Stimulated activated CD8-positive, alpha-beta memory T cell treated with anti-CD3 and anti-CD28 coated beads, Interleukin-12 subunit alpha, Interleukin-12 subunit beta, amount 100 ng/mL, for 24 hours (primary cell): ENCODE results near the gene ING1.
"Not testable (repeated sequence)": the region's sequence is repeated elsewhere in the genome, so short reads cannot be mapped to it uniquely, and the experiment has no call there.

Experiments used
- DNase-seq: peaks from one replicate; pipeline ENCODE4 v3.0.0-alpha.2; 2020; ENCODE audit errors: extremely low read depth

The ING1 gene, protein sequence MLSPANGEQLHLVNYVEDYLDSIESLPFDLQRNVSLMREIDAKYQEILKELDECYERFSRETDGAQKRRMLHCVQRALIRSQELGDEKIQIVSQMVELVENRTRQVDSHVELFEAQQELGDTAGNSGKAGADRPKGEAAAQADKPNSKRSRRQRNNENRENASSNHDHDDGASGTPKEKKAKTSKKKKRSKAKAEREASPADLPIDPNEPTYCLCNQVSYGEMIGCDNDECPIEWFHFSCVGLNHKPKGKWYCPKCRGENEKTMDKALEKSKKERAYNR

GRCh38 chr13:110713642-110713952 is at the start of gene ING1:
Gene ING1 (plus strand): TSS chr13:110713700. CDS start chr13:110714150, 450 bp downstream.
- DNase-seq = no peak

GRCh38 chr13:110664041-110664440 is 49.5 kb upstream of the ING1 start:
- DNase-seq = no peak

GRCh38 chr13:110664673-110665072 is 48.8 kb upstream of the ING1 start:
- DNase-seq = no peak

GRCh38 chr13:110665491-110666254 is 47.8 kb upstream of the ING1 start:
- no peak for DNase-seq

DNA sequence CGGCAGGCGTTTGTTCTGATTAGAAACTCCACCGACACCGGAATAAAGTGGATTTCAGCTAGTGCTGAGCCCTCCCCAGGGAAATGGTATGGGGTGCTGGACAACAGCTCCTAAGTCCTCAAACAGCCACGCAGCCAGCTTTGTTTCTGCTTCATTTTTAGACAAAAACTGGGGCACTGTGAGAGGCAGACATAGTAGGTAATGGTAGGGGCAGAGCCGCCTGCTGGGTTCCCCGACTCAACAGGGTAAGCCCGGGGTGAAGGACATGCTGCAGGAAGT is 47.3 kb upstream of the ING1 start:
- DNase-seq = no peak

- no peak for DNase-seq
Measured at GRCh38 chr13:110669036-110669435, 44.5 kb upstream of the ING1 start.

DNA sequence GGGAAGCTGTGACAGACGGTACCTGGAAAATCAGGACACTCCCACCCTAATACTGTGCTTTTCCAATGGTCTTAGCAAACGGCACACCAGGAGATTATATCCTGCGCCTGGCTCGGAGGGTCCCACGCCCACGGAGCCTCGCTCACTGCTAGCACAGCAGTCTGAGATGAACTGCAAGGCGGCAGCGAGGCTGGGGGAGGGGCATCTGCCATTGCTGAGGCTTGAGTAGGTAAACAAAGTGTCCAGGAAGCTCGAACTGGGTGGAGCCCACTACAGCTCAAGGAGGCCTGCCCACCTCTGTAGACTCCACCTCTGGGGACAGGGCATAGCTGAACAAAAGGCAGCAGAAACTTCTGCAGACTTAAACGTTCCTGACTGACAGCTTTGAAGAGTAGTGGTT is 43.7 kb upstream of the ING1 start:
- not testable (repeated sequence) for DNase-seq

DNA sequence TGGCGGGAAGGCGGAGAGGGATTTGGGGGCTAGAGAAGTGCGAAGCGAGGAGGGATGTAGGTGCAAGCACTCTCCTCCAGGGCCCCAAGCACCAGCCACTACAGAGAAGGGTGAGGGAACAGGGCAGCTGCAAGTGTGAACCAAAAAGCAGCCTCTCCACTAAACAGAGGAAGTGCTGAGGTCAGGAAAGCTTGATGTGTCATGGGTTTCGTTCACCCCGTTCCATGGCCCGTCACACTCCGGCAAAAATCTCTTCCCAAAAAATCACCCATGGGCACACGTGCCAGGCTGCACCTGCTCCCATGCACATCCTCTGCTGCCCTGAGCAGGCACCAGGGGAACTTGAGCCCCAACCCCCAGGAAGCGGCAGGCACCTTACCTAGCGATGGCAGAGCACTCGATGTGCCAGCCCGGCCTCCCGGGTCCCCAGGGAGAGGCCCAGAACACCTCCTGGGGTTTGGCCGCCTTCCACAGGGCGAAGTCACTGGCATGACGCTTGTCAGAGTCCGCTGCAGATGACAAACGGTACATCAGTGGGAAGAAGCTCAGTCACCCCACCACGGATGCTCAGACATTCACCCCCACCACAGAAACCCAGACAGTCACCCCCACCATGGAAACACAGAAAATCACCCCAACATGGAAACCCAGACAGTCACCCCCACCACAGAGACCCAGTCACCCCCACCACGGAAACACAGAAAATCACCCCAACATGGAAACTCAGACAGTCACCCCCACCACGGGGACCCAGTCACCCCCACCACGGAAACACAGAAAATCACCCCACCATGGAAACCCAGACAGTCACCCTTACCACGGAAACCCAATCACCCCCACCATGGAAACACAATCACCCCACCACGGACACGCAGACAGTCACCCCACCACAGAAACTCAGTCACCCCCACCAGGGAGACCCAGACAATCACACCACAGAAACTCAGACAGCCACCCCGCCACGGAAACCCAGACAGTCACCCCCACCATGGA is 36.6 kb upstream of the ING1 start:
- peak; percentile 9 for DNase-seq

GRCh38 chr13:110677731-110678545 is 35.6 kb upstream of the ING1 start:
- no peak for DNase-seq

DNA sequence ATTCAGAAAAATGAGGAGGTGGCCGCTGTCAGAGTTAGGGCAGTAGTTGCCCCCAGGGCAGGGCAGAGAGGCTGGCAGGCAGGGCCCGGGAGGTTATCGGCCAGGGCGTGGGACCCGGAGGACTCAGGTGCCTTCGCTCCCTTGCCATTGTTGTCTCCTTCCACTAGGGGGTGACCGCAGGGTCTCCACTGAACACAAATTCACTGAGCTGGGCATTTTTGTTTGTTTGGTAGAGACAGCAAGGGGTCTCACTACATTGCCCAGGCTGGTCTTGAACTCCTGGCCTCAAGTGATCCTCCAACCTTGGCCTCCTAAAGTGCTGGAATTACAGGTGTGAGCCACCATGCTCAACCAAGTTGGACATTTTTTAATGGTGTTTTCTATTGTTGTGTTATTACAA is 32.6 kb upstream of the ING1 start:
- DNase-seq = no peak

GRCh38 chr13:110681868-110682550 is 31.5 kb upstream of the ING1 start:
- DNase-seq = no peak

- DNase-seq = no peak
Measured at GRCh38 chr13:110682746-110683145, 30.8 kb upstream of the ING1 start.

- DNase-seq = no peak
Measured at GRCh38 chr13:110683203-110683883, 30.2 kb upstream of the ING1 start.

DNA sequence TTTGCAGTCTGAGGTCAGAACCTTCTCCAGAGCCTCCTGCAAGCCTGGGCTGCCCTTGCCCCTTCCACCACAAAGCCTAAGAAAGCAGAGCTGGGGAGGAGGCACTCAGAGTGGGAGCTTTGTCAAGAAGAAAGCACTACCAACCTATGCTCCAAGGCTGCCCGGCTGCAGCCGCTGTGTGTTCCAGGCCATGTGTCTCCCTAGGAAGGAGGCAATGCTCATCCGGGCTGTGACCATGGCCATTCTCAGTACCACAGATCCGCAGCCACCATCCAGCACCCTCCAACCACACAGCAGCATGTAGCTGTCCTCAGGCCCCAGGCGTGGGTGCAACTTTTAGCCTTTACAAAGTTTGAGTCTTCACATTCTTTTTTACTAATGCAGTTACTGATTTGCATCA is 29.6 kb upstream of the ING1 start:
- no peak for DNase-seq

GRCh38 chr13:110684388-110685056 is 29.0 kb upstream of the ING1 start:
- no peak for DNase-seq

DNA sequence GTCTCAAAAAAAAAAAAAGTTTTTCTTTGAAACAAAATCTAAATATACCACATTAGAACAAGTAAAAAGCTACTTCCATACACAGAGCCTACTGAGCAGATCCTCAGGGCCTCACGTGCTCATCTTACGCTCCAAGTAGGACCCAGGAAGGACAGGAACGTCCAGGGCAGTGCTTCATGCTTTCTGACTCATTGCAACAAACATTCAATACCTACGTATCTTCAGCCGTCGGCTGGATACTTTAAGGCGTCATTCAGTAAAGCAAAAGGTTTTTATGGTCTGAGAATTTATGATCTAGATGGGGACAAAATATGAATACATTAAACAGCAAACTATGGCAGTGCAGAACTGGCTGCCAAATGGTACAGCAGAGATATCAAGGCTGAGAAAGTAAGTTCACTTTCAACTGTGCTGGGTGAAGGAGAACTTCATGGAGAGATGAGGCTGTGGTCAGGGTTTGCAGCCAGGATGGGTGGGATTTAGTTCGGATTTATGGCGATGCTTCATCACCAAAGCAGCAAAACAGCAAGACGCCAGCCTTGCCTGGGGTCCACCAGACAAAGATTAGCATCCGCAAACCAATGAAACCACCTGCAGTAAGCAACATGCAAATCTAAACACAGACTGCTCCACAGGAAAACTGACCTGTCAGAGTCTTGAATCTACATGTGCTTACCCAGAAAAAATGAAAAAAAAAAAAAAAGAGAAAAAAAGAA is 28.0 kb upstream of the ING1 start:
- DNase-seq = no peak

DNA sequence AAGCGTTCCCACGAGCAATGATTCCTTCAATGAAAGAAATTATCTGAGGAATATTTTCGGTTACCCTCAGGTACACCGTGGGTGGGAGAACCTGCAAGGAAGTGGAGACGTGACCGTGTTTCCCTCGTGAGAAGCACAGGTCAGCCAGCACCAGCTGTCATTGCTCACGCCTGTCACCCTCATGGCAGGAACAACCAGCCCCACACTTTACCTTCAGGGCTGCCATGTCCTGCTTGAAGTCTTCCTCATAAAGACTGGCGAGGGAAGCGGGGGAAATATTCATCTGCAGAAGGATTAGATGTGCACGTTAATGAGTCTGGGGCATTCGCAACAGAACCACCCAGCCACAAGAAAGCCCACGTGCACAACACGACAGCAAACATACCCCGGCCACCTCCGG is 25.8 kb upstream of the ING1 start:
- no peak for DNase-seq

- DNase-seq = no peak
Measured at GRCh38 chr13:110689041-110689440, 24.5 kb upstream of the ING1 start.

DNA sequence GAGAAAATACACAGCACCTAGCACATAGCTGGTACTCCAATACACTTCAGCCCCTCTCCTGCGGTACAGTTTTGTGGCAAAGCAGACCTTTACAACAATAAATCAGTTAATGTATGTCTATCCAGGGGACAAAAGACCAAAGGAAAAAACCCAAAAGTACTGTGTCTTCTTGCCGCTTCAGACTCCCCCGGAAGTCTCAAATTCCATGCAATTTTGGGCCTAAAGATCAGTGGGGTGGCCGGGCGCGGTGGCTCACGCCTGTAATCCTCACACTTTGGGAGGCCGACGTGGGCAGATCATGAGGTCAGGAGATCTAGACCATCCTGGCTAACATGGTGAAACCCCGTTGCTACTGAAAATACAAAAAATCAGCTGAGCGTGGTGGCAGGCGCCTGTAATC is 23.8 kb upstream of the ING1 start:
- DNase-seq = no peak
